SW 1271 (cell line): ENCODE measurements around the gene NKX3-2.

Experiments
- DNase-seq, 2 experiments: peaks; one replicate each; lab custom pipeline; 2025; lab: John Stamatoyannopoulos, UW

NKX3-2 gene

GRCh38 chr4:13531625-13531998 is 12.7 kb downstream of the NKX3-2 start:
- DNase-seq: no peak

DNA sequence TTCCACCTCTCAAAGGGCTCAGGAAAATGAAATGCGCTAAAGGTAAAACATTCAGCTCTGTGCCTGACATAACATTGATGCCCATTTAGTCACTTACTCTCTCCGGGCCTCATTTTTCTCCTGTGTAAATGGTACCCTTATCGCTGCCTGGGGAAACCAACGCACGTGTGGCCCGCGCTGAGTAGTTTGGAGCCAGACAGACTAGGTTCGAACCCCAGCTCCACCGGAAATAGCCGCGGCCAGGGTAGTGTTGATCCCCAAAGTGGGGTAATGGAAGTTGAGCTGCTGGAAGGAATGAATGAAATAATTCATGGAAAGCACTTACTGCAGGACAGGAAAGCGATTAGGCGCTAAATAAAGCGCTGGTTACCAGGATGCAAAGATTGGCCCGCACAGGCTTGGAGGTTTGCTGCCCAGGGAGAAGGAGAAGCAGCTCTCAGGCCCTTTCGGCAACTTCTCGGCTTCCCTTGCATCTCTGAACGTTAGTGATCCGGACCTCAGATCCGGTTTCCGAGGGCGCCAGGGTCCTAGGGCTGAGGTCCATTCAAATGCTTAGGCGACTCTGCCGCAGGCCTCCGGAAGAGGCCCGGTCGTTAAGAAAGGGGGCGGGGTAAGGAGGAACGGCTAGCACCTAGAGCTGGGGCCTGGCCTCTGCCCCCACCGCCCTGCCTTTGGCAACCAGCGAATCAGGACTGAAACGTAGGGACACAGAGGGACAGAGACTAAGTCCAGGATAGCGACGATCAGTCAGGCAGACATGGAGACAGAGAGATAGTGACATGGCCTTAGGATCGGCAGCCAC is 13.3 kb downstream of the NKX3-2 start:
- no peak for DNase-seq

- DNase-seq: no peak
Observed at GRCh38 chr4:13529128-13529919, 15.0 kb downstream of the NKX3-2 start.

GRCh38 chr4:13528821-13529127 is 15.5 kb downstream of the NKX3-2 start:
- DNase-seq: no peak

- DNase-seq: no peak
Observed at GRCh38 chr4:13527981-13528820, 16.1 kb downstream of the NKX3-2 start.

- no peak for DNase-seq
Observed at GRCh38 chr4:13527192-13527980, 16.9 kb downstream of the NKX3-2 start.

- DNase-seq: no peak
Observed at GRCh38 chr4:13526658-13527057, 17.6 kb downstream of the NKX3-2 start.

- DNase-seq: no peak
Observed at GRCh38 chr4:13525606-13526281, 18.6 kb downstream of the NKX3-2 start.

GRCh38 chr4:13524504-13525243 is 19.6 kb downstream of the NKX3-2 start:
- no peak for DNase-seq

GRCh38 chr4:13523591-13524503 is 20.5 kb downstream of the NKX3-2 start:
- DNase-seq: no peak

GRCh38 chr4:13523105-13523477 is 21.2 kb downstream of the NKX3-2 start:
- no peak for DNase-seq

DNA sequence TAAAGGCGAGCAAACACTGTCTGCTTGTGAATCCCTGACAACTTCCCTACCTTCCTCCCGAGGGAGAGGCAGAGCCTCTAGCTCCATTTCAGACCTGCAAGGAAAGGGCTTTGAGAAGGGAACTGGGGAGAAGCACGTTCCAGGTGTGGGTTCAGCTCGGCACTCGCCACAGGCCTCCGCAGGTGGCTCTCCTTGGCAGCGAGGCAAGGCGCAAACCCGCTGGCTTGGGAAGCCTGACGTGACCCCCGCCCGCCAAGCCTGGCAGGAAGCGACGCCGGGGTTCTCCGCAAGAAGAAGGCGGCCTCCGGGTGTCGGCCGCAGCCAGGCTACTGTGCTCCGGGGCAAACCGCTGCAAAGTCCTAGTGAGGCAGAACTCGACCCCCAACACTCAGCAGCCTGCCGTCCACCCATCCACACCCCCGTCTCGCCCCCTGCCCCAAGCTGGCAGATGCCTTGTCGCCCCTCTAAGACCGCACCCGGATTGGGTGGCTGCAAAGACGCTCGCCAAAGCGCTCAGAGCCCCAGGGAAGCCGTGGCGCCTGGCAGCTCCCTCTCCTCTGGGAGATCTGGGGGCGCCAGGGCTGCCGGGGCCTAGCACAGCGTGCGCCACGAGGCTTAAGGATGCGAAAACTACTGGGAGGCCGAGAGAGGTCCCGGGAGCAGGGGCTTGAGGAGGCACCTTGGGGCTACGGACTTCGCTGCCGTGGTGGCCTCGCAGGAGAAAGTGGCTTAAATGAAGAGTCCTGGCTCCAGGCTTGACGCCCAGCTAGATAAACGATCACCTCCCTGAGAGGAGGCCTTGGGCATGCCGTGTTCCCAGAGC is 21.8 kb downstream of the NKX3-2 start:
- DNase-seq: no peak

- no peak for DNase-seq
Observed at GRCh38 chr4:13521047-13521446, 23.3 kb downstream of the NKX3-2 start.

DNA sequence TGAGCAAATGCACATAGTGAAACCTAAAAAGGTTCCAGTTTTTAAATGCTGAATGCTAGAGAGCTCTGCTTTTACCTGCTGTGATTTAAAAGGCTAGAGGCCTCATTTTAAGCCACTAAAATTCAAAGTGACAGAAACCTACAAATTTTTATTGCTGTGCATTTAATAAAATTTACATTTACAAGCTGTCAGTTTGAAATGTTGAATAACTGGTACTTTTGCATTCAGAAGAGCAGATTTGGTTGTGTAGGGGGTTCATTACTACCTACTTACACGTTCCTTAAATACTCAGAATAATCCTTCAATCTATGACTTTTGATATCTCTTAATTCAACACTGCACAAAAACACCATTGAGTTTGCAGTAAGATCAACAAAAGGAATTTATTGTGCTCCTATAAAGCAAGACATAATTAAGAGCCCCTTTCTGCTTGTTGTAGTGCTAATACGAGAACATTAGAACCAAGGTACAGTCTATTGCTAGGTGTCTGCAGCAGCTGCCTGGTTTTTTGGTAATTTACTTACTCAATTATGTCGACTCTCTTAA is 27.9 kb downstream of the NKX3-2 start:
- no peak for DNase-seq

DNA sequence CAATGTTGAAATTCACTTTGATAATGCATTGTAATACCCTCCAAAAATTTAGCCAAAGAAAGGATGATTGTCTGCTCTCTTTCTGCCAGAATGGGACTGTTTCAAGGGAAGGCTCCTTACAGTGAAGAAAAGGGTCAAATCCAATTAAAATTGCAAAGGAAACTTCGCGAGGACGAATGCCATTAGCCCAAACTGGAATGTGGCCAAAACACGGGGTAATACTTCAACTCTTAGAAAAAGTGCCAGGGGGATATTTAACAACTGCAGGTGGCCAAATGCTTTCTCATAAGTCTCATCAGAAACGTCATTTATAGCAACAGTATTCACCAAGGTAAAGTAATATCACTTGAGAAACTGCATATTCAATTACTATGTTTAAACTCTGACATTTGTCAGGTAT is 29.0 kb downstream of the NKX3-2 start:
- no peak for DNase-seq

DNA sequence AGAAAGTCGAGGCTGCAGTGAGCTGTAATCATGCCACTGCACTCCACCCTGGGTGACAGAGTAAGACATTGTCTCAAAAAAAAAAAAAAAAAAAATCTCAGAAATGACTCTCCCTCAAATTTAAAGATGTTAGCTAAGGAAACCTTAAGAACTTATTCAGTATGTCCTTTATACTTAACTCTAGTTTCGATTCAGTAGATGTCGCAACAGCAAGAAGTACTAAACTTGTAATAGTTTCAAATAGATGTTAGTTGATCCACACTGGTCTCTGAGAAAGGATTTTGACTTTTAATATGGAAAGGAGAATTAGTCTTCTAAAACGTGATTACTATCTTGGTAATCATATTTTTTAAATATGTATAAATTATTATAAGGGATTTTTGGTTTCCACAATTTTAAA is 29.6 kb downstream of the NKX3-2 start:
- no peak for DNase-seq

GRCh38 chr4:13511101-13511500 is 33.2 kb downstream of the NKX3-2 start:
- no peak for DNase-seq

GRCh38 chr4:13509442-13509841 is 34.9 kb downstream of the NKX3-2 start:
- DNase-seq: no peak
